Pancreas (tissue), 10 donors: ENCODE data around the gene F11. TPM values are rescaled to one million over a fixed set of nuclear protein-coding genes. Genes with fewer than 3 reads are reported as not detected.
"Not testable (repeated sequence)": the region's sequence is repeated elsewhere in the genome, so short reads cannot be mapped to it uniquely, and the experiment has no call there.

Experiments
- ATAC-seq, 4 donors: fragments of 200-7000 bp; cut with Tn5 transposase; one replicate each; pipeline versions ENCODE4 v1.8.0 to v1.9.1; 2020; ENCODE audit warnings: mild to moderate bottlenecking in 4 of 4, moderate library complexity in 4 of 4
- DNase-seq, 6 donors: peaks; one replicate each; pipeline ENCODE4 v3.0.0-alpha.2; 2020
- FAIRE-seq: peaks from 2 replicates; lab custom pipeline; 2012; peaks lifted over from hg19 to GRCh38; lab: Jason Lieb, UNC
- H3K27ac ChIP-seq, 4 donors: fragments of 200-600 bp; sonication (generic); 1 replicate in 3 of 4; 2 replicates in 1 of 4; pipeline versions ENCODE4 v1.5.0 to v1.8.0; 2020
- H3K27me3 ChIP-seq, 4 donors: fragments of 200-600 bp; one replicate each; pipeline ENCODE4 v1.8.0; 2021
- H3K36me3 ChIP-seq, 3 donors: fragments of 200-600 bp; sonication (generic) in 1 of 3; one replicate each; pipeline versions ENCODE4 v1.5.0 to v1.8.0; 2020 to 2021
- H3K4me1 ChIP-seq, 3 donors: fragments of 200-600 bp; one replicate each; pipeline ENCODE4 v1.8.0; 2021
- H3K4me3 ChIP-seq, 4 donors: fragments of 200-600 bp; sonication (generic) in 2 of 4; one replicate each; pipeline versions ENCODE4 v1.5.0 to v1.8.0; 2020 to 2021
- H3K9me3 ChIP-seq, 4 donors: fragments of 200-600 bp; one replicate each; pipeline ENCODE4 v1.8.0; 2021
- CTCF ChIP-seq, 4 donors: fragments of 200-600 bp; sonication (generic) in 3 of 4; IDR thresholded peaks; one replicate each; pipeline versions ENCODE4 v1.5.0 to v1.8.0; 2021; ENCODE audit warnings: antibody characterized with exemption in 4 of 4
- WGBS, 2 donors: extraction: QIAGEN DNeasy Blood & Tissue Kit; methylation state at CpG; one replicate each; pipeline ENCODE4 v1.1.7; 2013; 5-methylcytosine and 5-hydroxymethylcytosine counted together
- intact Hi-C, 3 donors: fragments of 100-400 bp; cut with DNase I; formaldehyde crosslinking; loops; one replicate each; pipeline versions ENCODE4 v1.11.1 to v1.14.2; 2022
- polyA plus RNA-seq, 2 donors: library from polyadenylated mRNA; stranded (reverse); fragments of 200-250 nt; gene quantifications; one replicate each; pipeline ENCODE4 v1.2.3, GENCODE V29; 2013
- total RNA-seq, 6 donors: library from RNA; stranded (reverse); fragmentation: NEBNext Ultra II Directional in 4 of 6; extraction: Animal tissue kit (Norgen Biotek cat#: 25700) in 4 of 6; gene quantifications; one replicate each; pipeline versions ENCODE4 v1.2.1 to v1.2.4, GENCODE V29; 2021 to 2023
- donor health status: healthy with polysubstance abuse.
- donor health status: DM: no; HTN: no; CAD: no; lungs with moderate emphysema.
- donor health status: DM: no; HTN: no; CAD: no.
- donor health status: control.
- donor health status: control.
- donor health status: Bipolar disorder and iron deficiency.
- donor health status: DM: yes; HTN: yes; CAD: no.
- donor health status: DM: no; HTN: no; CAD: no.
- donor health status: DM: no; HTN: no; CAD: no.
- donor health status: DM: yes; HTN: yes; CAD: no.

The F11 gene
- total and polyA plus RNA-seq, 8 donors = 10.2 to 65.3 (median 31.4) TPM

- intact Hi-C loops = no loop called here
- WGBS, 2 donors = 82 to 84% methylated on average over 4 of the region's 4 CpGs
- no peak for TF ChIP-seq CTCF (IDR thresholded peaks at IDR 0.05)
- no peak for FAIRE-seq
- no peak for DNase-seq
- no peaks in the 10 kb centered on the region for H3K27me3 ChIP-seq
- H3K4me1 ChIP-seq = no peaks in the 10 kb centered on the region
- no peak overlapping the region for H3K4me3 ChIP-seq
- no peaks in the 10 kb centered on the region for H3K36me3 ChIP-seq
- H3K27ac ChIP-seq = no peak overlapping the region
- ATAC-seq = no peak
- H3K9me3 ChIP-seq = no peaks in the 10 kb centered on the region
These were observed 24.4 kb upstream of the F11 start for GRCh38 chr4:186241616-186242015.

DNA sequence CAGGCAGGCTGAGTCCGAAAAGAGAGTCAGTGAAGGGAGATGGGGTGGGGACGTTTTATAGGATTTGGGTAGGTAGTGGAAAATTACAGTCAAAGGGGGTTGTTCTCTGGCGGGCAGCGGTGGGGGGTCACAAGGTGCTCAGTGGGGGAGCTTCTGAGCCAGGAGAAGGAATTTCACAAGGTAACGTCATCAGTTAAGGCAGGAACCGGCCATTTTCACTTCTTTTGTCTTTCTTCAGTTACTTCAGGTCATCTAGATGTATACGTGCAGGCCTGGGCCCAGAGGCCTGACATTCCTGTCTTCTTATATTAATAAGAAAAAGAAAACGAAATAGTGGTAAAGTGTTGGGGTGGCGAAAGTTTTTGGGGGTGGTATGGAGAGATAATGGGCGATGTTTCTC lies 24.0 kb upstream of the F11 start:
- H3K9me3 ChIP-seq, H3K36me3 ChIP-seq, H3K4me1 ChIP-seq, ATAC-seq, DNase-seq, intact Hi-C loops, H3K4me3 ChIP-seq, H3K27me3 ChIP-seq, H3K27ac ChIP-seq, FAIRE-seq: not testable (repeated sequence)
- WGBS, 2 donors = 87 to 94% methylated on average over 10 of the region's 10 CpGs

- intact Hi-C loops = no loop called here
- Histone ChIP-seq H3K4me1 (no peaks in the 10 kb centered on the region), H3K36me3 (no peaks in the 10 kb centered on the region), H3K27me3 (no peaks in the 10 kb centered on the region), H3K27ac (no peak overlapping the region), H3K9me3 (no peaks in the 10 kb centered on the region), H3K4me3 (no peak overlapping the region)
- FAIRE-seq = no peak
- 88 to 94% methylated on average over 2 of the region's 2 CpGs for WGBS, 2 donors
- no peak for TF ChIP-seq CTCF (IDR thresholded peaks at IDR 0.05)
- no peak for ATAC-seq
- DNase-seq = no peak
These were observed 22.7 kb upstream of the F11 start for GRCh38 chr4:186243331-186243730.

DNA sequence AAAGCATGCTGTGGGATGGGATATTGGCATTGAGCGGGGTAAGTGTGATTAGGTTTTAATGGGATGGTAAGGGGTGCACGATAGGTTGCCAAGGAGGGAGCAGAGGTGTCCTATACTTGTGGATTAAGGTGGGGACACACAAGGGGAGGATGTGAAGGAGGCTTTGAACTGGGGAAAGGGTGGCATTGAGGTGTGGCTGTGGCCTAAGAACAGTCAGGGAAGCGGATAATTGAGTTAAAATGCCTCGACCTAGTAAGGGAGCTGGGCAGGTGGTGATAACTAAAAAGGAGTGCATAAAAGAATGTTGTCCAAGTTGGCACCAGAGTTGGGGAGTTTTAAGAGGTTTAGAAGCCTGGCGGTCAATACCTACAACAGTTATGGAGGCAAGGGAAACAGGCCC lies 21.2 kb upstream of the F11 start:
- H3K4me1 ChIP-seq = no peaks in the 10 kb centered on the region
- 80 to 95% methylated on average over 5 of the region's 5 CpGs for WGBS, 2 donors
- ATAC-seq (no peak), DNase-seq (no peak), FAIRE-seq (no peak)
- no peaks in the 10 kb centered on the region for H3K27me3 ChIP-seq
- no peak for TF ChIP-seq CTCF (IDR thresholded peaks at IDR 0.05)
- no peak overlapping the region for H3K27ac ChIP-seq
- no peaks in the 10 kb centered on the region for H3K9me3 ChIP-seq
- no peak overlapping the region for H3K4me3 ChIP-seq
- H3K36me3 ChIP-seq = no peaks in the 10 kb centered on the region
- intact Hi-C loops = no loop called here

DNA sequence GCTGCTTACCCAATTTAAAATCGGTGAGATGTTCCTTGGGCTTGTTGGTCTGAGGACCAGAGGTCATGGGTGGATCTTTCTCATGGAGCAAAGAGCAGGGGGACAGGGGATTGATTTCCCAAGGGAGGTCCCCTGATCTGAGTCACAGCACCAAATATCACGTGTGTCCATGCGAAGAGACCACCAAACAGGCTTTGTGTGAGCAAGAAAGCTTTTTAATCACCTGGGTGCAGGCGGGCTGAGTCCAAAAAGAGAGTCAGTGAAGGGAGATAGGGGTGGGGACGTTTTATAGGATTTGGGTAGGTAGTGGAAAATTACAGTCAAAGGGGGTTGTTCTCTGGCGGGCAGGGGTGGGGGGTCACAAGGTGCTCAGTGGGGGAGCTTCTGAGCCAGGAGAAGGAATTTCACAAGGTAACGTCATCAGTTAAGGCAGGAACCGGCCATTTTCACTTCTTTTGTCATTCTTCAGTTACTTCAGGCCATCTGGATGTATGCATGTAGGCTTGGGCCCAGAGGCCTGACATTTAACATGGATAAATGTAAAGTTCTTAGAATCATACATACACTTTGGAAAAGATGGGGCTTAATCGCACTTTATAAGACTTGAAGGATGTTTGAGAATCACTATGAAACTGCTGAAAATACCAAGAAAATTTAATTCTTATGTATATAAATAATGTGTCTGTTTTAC lies 18.8 kb upstream of the F11 start:
- WGBS, 2 donors = 90 to 93% methylated on average over 9 of the region's 9 CpGs
- H3K36me3 ChIP-seq, intact Hi-C loops, H3K27ac ChIP-seq, ATAC-seq, H3K27me3 ChIP-seq, H3K9me3 ChIP-seq, DNase-seq, FAIRE-seq, H3K4me3 ChIP-seq: not testable (repeated sequence)
- H3K4me1 ChIP-seq = peaks cover 0 to 12% (median 12%) of the 10 kb centered on the region in 3 donors

GRCh38 chr4:186248643-186249042 lies 17.3 kb upstream of the F11 start:
- Histone ChIP-seq H3K4me3 (no peak overlapping the region), H3K27ac (no peak overlapping the region), H3K4me1 (peaks cover 0 to 12% (median 12%) of the 10 kb centered on the region in 3 donors), H3K36me3 (no peaks in the 10 kb centered on the region), H3K27me3 (no peaks in the 10 kb centered on the region), H3K9me3 (no peaks in the 10 kb centered on the region)
- FAIRE-seq = no peak
- ATAC-seq = no peak
- no peak for DNase-seq
- intact Hi-C loops = no loop called here
- no peak for TF ChIP-seq CTCF (IDR thresholded peaks at IDR 0.05)
- WGBS, 2 donors = 87 to 95% methylated on average over 1 of the region's 1 CpG
